CD4-positive, alpha-beta T cell (primary cell): ENCODE data around the gene LPP. TPM values are rescaled to one million over a fixed set of nuclear protein-coding genes. Genes with fewer than 3 reads are reported as not detected.

Source experiments
- ATAC-seq: fragments of 200-7000 bp; cut with Tn5 transposase; one replicate; pipeline ENCODE4 v1.10.0; 2022; ENCODE audit warnings: mild to moderate bottlenecking; ENCODE audit not compliant: poor library complexity
- CTCF ChIA-PET: fragments of 350-600 bp; sonication (Branson Sonifier 250); formaldehyde crosslinking; loops from one replicate; lab custom pipeline; 2021; ENCODE audit warnings: antibody characterized with exemption, inconsistent platforms; lab: Charles Lee
- POLR2A ChIA-PET: fragments of 350-600 bp; sonication (Branson Sonifier 250); formaldehyde crosslinking; loops from one replicate; lab custom pipeline; 2021; ENCODE audit warnings: antibody characterized with exemption, inconsistent platforms; lab: Charles Lee
- DNase-seq, 14 experiments: peaks; one replicate each; pipeline ENCODE4 v3.0.0-alpha.2; 2013 to 2020; ENCODE audit warnings: mixed read lengths in 2 of 14
- H3K27ac ChIP-seq, 2 donors: one replicate each; pipeline versions ENCODE4 v1.5.1 to v1.7.0; 2013; ENCODE audit warnings: low read length in 2 of 2, low read depth in 1 of 2, mild to moderate bottlenecking in 1 of 2
- H3K27me3 ChIP-seq, 2 experiments: 1 replicate in 1 of 2; 2 replicates in 1 of 2; pipeline versions ENCODE4 v1.6.1 to v1.7.0; 2013; ENCODE audit warnings: low read length in 2 of 2, control low read depth in 1 of 2, mild to moderate bottlenecking in 1 of 2, moderate library complexity in 1 of 2; ENCODE audit not compliant: insufficient read depth in 2 of 2, control insufficient read depth in 1 of 2
- H3K36me3 ChIP-seq: one replicate; pipeline ENCODE4 v1.6.1; 2013; ENCODE audit warnings: low read length, control low read depth; ENCODE audit not compliant: insufficient read depth
- H3K4me1 ChIP-seq: one replicate; pipeline ENCODE4 v1.6.1; 2013; ENCODE audit warnings: low read length, control low read depth; ENCODE audit not compliant: insufficient read depth
- H3K4me3 ChIP-seq: one replicate; pipeline ENCODE4 v1.5.1; 2013; ENCODE audit warnings: mild to moderate bottlenecking, low read length, moderate library complexity
- H3K9me3 ChIP-seq, 2 experiments: 1 replicate in 1 of 2; 2 replicates in 1 of 2; pipeline versions ENCODE4 v1.6.1 to v1.7.0; 2013; ENCODE audit warnings: low read length in 2 of 2, mild to moderate bottlenecking in 2 of 2, control low read depth in 1 of 2, moderate library complexity in 1 of 2; ENCODE audit not compliant: control insufficient read depth in 1 of 2, insufficient read depth in 1 of 2
- H3K27ac Mint-ChIP-seq: one replicate; pipeline ENCODE4 v1.8.0; 2020; ENCODE audit warnings: mixed read lengths
- H3K27me3 Mint-ChIP-seq: one replicate; pipeline ENCODE4 v1.8.0; 2021; ENCODE audit warnings: mixed read lengths
- H3K36me3 Mint-ChIP-seq: one replicate; pipeline ENCODE4 v1.8.0; 2021; ENCODE audit warnings: low read depth, mixed read lengths
- H3K4me1 Mint-ChIP-seq: one replicate; pipeline ENCODE4 v1.8.0; 2021; ENCODE audit warnings: low read depth, mixed read lengths
- H3K4me3 Mint-ChIP-seq: one replicate; pipeline ENCODE4 v1.8.0; 2020; ENCODE audit warnings: mild to moderate bottlenecking, mixed read lengths
- H3K9me3 Mint-ChIP-seq: one replicate; pipeline ENCODE4 v1.8.0; 2020; ENCODE audit warnings: mixed read lengths
- intact Hi-C, 2 experiments: fragments of 100-400 bp; cut with DNase I in 1 of 2; cut with micrococcal nuclease in 1 of 2; formaldehyde crosslinking; loops; one replicate each; pipeline versions ENCODE4 v1.15.1 to v1.9.0; 2023 to 2025; cut with DNase I, micrococcal nuclease
- total RNA-seq, 174 experiments: library from RNA in 2 of 174; stranded (reverse) in 2 of 174; gene quantifications; one replicate each; pipeline ENCODE4 v1.2.3 and lab custom pipeline; 2021 to 2026
- TF ChIP-seq, protein P1 (sequence below): fragments of 200-600 bp; IDR thresholded peaks from one replicate; pipeline ENCODE4 v1.8.0; 2022; ENCODE audit warnings: antibody characterized with exemption, mild to moderate bottlenecking

Gene LPP
- total RNA-seq, 2 experiments from 2014 or later, result 45.6 to 45.9 TPM

DNA sequence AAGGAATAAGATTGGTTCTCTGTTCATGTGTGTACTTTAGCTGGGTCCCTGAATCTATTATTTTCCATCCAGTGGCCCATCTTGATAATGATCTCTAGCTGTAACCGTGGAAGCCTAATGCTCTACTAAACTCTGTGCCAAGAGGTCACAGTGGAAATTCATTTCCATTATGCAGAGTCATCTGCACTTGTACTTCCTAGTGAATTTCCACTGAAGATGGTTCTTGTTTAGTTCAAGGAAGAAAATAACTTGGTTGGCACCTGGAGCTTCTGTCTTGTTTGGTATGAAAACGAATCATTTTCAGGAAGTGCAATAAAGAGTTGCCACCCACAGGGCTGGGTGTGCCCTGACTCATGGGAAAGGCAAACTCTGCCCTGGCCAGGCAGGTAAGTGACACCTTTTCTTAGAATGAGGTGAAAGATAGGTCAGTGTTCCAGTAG, 10.3 kb downstream of the LPP start:
- Histone ChIP-seq H3K27me3 (no peaks in the 10 kb centered on the region), H3K4me1 (peaks cover 23% of the 10 kb centered on the region), H3K27ac (no peak overlapping the region), H3K4me3 (no peak overlapping the region), H3K36me3 (no peaks in the 10 kb centered on the region), H3K9me3 (no peaks in the 10 kb centered on the region)
- Mint-ChIP-seq H3K9me3 (no peaks in the 10 kb centered on the region), H3K27ac (no peak overlapping the region), H3K4me3 (peak overlapping the region; percentile 23), H3K27me3 (no peaks in the 10 kb centered on the region), H3K36me3 (no peaks in the 10 kb centered on the region), H3K4me1 (peaks cover 47% of the 10 kb centered on the region)
- intact Hi-C loops, result loop anchor here in 1 of 2 experiments (5.0 kb wide), 1 partner anchor 187 kb away; no protein-coding TSS in a partner anchor
- POLR2A ChIA-PET, result interaction anchor here (1.1 to 1.6 kb wide), 3 partner anchors 10 to 419 kb away, joined by 4 to 8 read pairs (median 5); partner anchors contain the start of genes BCL6 and LPP
- TF ChIP-seq, protein P1, sequence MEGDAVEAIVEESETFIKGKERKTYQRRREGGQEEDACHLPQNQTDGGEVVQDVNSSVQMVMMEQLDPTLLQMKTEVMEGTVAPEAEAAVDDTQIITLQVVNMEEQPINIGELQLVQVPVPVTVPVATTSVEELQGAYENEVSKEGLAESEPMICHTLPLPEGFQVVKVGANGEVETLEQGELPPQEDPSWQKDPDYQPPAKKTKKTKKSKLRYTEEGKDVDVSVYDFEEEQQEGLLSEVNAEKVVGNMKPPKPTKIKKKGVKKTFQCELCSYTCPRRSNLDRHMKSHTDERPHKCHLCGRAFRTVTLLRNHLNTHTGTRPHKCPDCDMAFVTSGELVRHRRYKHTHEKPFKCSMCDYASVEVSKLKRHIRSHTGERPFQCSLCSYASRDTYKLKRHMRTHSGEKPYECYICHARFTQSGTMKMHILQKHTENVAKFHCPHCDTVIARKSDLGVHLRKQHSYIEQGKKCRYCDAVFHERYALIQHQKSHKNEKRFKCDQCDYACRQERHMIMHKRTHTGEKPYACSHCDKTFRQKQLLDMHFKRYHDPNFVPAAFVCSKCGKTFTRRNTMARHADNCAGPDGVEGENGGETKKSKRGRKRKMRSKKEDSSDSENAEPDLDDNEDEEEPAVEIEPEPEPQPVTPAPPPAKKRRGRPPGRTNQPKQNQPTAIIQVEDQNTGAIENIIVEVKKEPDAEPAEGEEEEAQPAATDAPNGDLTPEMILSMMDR, result no peak
- CTCF ChIA-PET, result interaction anchor here (1.1 kb wide), 2 partner anchors 417 to 425 kb away, joined by 3 to 4 read pairs; no protein-coding TSS in a partner anchor
- ATAC-seq, result peak; percentile 39
- DNase-seq, result peak in 4 of 14 experiments; percentile 20 to 37 (median 25)

DNA sequence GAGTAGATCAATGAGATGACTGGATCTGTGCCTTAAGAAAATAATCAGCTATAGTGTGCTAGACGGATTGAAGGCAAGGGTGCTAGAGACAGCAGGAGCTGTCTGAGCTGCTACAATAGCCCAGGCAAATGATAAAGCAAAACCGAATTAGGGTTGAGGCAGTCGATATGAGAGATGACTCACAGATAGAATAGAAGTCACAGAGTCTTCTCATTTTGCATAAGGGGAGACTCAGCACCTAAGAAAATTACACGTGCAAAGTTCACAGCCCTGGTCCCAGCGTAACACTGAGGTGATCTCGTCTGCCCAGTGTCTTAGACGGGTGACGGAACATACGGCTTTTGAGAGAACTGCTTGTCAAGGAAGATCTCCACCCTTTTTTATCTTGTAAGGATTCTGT, 11.6 kb downstream of the LPP start:
- peak overlapping the region; percentile 0 for H3K27ac Mint-ChIP-seq
- no peak overlapping the region for H3K27ac ChIP-seq
- H3K9me3 ChIP-seq, result no peaks in the 10 kb centered on the region
- peaks cover 50% of the 10 kb centered on the region for H3K4me1 Mint-ChIP-seq
- intact Hi-C loops, result no loop called here
- no peaks in the 10 kb centered on the region for H3K9me3 Mint-ChIP-seq
- ChIA-PET CTCF (interaction anchor here (1.7 kb wide), 1 partner anchor 11 kb away, joined by 6 read pairs; the partner anchor contains the start of gene LPP), POLR2A (interaction anchor here (1.6 kb wide), 1 partner anchor 420 kb away, joined by 8 read pairs; the partner anchor contains the start of gene BCL6)
- no peak for ATAC-seq
- no peaks in the 10 kb centered on the region for H3K27me3 ChIP-seq
- H3K36me3 ChIP-seq, result no peaks in the 10 kb centered on the region
- no peak for DNase-seq
- H3K36me3 Mint-ChIP-seq, result no peaks in the 10 kb centered on the region
- peaks cover 35% of the 10 kb centered on the region for H3K4me1 ChIP-seq
- H3K4me3 Mint-ChIP-seq, result no peak overlapping the region
- H3K4me3 ChIP-seq, result no peak overlapping the region
- no peaks in the 10 kb centered on the region for H3K27me3 Mint-ChIP-seq
- TF ChIP-seq, protein P1, result no peak

- peaks cover 55% of the 10 kb centered on the region for H3K4me1 Mint-ChIP-seq
- H3K27ac Mint-ChIP-seq, result no peak overlapping the region
- TF ChIP-seq, protein P1, result no peak
- H3K4me3 Mint-ChIP-seq, result no peak overlapping the region
- H3K9me3 Mint-ChIP-seq, result no peaks in the 10 kb centered on the region
- ChIA-PET POLR2A (no interaction called here), CTCF (interaction anchor here (0.8 to 1.7 kb wide), 3 partner anchors 12 to 426 kb away, joined by 3 to 6 read pairs (median 3); partner anchors contain the start of gene LPP)
- H3K4me1 ChIP-seq, result peaks cover 36% of the 10 kb centered on the region
- H3K4me3 ChIP-seq, result no peak overlapping the region
- no peaks in the 10 kb centered on the region for H3K27me3 ChIP-seq
- no peak for DNase-seq
- H3K9me3 ChIP-seq, result no peaks in the 10 kb centered on the region
- intact Hi-C loops, result no loop called here
- ATAC-seq, result no peak
- no peak overlapping the region for H3K27ac ChIP-seq
- no peaks in the 10 kb centered on the region for H3K36me3 Mint-ChIP-seq
- H3K36me3 ChIP-seq, result no peaks in the 10 kb centered on the region
- no peaks in the 10 kb centered on the region for H3K27me3 Mint-ChIP-seq
These were observed 12.5 kb downstream of the LPP start for GRCh38 chr3:188166441-188166840.
